Activated CD8-positive, alpha-beta memory T cell treated with anti-CD3 and anti-CD28 coated beads for 4 hours (primary cell): ENCODE results near the gene MED8.

Experiments used
- DNase-seq, 2 donors: peaks; one replicate each; pipeline ENCODE4 v3.0.0-alpha.2; 2020; ENCODE audit warnings: low read depth in 2 of 2

The MED8 gene

GRCh38 chr1:43334453-43335205 lies 55.0 kb downstream of the MED8 start:
- no peak for DNase-seq
